GM18861 (cell line): ENCODE results near the gene XXYLT1.
"Not testable (repeated sequence)": the region's sequence is repeated elsewhere in the genome, so short reads cannot be mapped to it uniquely, and the experiment has no call there.

ENCODE experiments used
- ATAC-seq: cut with Tn5 transposase; IDR thresholded peaks from one replicate; pipeline ENCODE4 v1.9.1; 2021; ENCODE audit not compliant: unreplicated experiment

Gene XXYLT1

GRCh38 chr3:195228886-195229285 is 42.1 kb downstream of the XXYLT1 start:
- ATAC-seq, result not testable (repeated sequence)

- no peak for ATAC-seq
Measured at GRCh38 chr3:195227871-195228270, 43.1 kb downstream of the XXYLT1 start.

GRCh38 chr3:195226900-195227447 is 44.0 kb downstream of the XXYLT1 start:
- ATAC-seq, result no peak

GRCh38 chr3:195226445-195226844 is 44.5 kb downstream of the XXYLT1 start:
- ATAC-seq, result no peak

- no peak for ATAC-seq
Measured at GRCh38 chr3:195224980-195225580, 45.9 kb downstream of the XXYLT1 start.

- no peak for ATAC-seq
Measured at GRCh38 chr3:195224156-195224979, 46.6 kb downstream of the XXYLT1 start.

GRCh38 chr3:195221876-195222617 is 48.9 kb downstream of the XXYLT1 start:
- ATAC-seq, result no peak

- no peak for ATAC-seq
Measured at GRCh38 chr3:195221015-195221853, 49.7 kb downstream of the XXYLT1 start.

GRCh38 chr3:195219351-195220230 is 51.4 kb downstream of the XXYLT1 start:
- ATAC-seq, result no peak

- not testable (repeated sequence) for ATAC-seq
Measured at GRCh38 chr3:195218331-195218730, 52.6 kb downstream of the XXYLT1 start.

GRCh38 chr3:195215576-195215975 is 55.4 kb downstream of the XXYLT1 start:
- not testable (repeated sequence) for ATAC-seq

GRCh38 chr3:195214381-195214780 is 56.6 kb downstream of the XXYLT1 start:
- ATAC-seq, result no peak

GRCh38 chr3:195213639-195214315 is 57.2 kb downstream of the XXYLT1 start:
- ATAC-seq, result no peak

GRCh38 chr3:195212749-195213375 is 58.1 kb downstream of the XXYLT1 start:
- no peak for ATAC-seq

- ATAC-seq, result no peak
Measured at GRCh38 chr3:195212033-195212748, 58.8 kb downstream of the XXYLT1 start.

GRCh38 chr3:195210266-195210973 is 60.5 kb downstream of the XXYLT1 start:
- no peak for ATAC-seq

- no peak for ATAC-seq
Measured at GRCh38 chr3:195209847-195210265, 61.1 kb downstream of the XXYLT1 start.
